Measurements from ENCODE around the gene TMEM53. TPM values are rescaled to one million over a fixed set of nuclear protein-coding genes. Genes with fewer than 3 reads are reported as not detected.
"Not testable (repeated sequence)": the region's sequence is repeated elsewhere in the genome, so short reads cannot be mapped to it uniquely, and the experiment has no call there.

Gene TMEM53
- total RNA-seq, 1 experiment from 2014 or later = 3.3 TPM

DNA sequence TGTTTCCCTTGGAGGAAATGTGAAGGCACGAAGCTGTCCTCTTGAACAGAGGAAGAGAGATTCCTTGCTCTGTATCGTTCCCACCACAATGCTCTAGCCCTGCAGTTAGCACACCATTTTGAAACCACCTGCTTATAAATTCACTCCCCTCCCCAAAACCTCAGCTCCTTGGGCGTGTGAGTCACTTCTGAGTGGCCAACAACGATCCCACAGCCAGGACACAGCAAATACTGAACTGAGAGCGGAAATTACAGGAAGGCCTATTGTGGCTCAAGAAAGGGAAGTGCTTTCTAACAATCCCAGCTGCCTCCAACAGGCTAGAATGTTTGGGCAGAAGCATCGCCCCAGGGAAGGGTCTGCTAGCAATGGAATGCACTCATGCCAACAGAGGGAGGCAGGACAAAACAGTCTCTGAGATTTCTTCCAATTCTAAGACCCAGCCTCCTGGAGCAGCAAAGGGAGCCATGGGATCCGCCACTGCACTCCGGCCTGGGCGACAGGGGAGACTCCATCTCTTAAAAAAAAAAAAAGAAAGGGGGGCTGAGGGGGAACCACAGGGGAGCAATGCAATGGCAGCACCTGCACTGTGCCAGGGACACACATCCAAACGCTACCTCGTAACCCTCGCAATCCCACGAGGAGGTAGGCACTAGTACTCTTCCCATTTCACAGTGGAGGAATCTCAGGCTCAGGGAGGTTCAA, 1.9 kb downstream of the TMEM53 start:
- Histone ChIP-seq H3K36me3 (ENCODE audit: insufficient read depth, low read length, poor library complexity, severe bottlenecking) (no peaks in the 10 kb centered on the region), H3K27me3 (replicated peaks; ENCODE audit: insufficient read depth, low read depth, low read length, poor library complexity) (no peaks in the 10 kb centered on the region), H3K4me1 (ENCODE audit: insufficient read depth, low read length, poor library complexity, severe bottlenecking) (peaks cover 5% of the 10 kb centered on the region), H3K27ac (ENCODE audit: low read depth, low read length, poor library complexity, severe bottlenecking) (no peak overlapping the region), H3K4me3 (ENCODE audit: low read depth, low read length, poor library complexity, severe bottlenecking) (no peak overlapping the region), H3K9me3 (ENCODE audit: low read depth, low read length, poor library complexity, severe bottlenecking) (no peaks in the 10 kb centered on the region)
- TF ChIP-seq, protein P1, sequence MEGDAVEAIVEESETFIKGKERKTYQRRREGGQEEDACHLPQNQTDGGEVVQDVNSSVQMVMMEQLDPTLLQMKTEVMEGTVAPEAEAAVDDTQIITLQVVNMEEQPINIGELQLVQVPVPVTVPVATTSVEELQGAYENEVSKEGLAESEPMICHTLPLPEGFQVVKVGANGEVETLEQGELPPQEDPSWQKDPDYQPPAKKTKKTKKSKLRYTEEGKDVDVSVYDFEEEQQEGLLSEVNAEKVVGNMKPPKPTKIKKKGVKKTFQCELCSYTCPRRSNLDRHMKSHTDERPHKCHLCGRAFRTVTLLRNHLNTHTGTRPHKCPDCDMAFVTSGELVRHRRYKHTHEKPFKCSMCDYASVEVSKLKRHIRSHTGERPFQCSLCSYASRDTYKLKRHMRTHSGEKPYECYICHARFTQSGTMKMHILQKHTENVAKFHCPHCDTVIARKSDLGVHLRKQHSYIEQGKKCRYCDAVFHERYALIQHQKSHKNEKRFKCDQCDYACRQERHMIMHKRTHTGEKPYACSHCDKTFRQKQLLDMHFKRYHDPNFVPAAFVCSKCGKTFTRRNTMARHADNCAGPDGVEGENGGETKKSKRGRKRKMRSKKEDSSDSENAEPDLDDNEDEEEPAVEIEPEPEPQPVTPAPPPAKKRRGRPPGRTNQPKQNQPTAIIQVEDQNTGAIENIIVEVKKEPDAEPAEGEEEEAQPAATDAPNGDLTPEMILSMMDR (conservative IDR thresholded peaks at IDR 0.05; ENCODE audit: low read depth, low read length) = no peak
- TF ChIP-seq EZH2 (IDR thresholded peaks at IDR 0.05; ENCODE audit: borderline replicate concordance, low read depth, low read length, poor library complexity, severe bottlenecking) = no peak
- no TSS peak for BruUV-seq (replicated peaks)
- intact Hi-C loops (cut with micrococcal nuclease; ENCODE audit: unreplicated experiment) = no loop called here
- POLR2A ChIA-PET (ENCODE audit: low non-redundant PET) = no interaction called here
- CTCF ChIA-PET = no interaction called here
- no peak for DNase-seq (ENCODE audit: low spot score)

DNA sequence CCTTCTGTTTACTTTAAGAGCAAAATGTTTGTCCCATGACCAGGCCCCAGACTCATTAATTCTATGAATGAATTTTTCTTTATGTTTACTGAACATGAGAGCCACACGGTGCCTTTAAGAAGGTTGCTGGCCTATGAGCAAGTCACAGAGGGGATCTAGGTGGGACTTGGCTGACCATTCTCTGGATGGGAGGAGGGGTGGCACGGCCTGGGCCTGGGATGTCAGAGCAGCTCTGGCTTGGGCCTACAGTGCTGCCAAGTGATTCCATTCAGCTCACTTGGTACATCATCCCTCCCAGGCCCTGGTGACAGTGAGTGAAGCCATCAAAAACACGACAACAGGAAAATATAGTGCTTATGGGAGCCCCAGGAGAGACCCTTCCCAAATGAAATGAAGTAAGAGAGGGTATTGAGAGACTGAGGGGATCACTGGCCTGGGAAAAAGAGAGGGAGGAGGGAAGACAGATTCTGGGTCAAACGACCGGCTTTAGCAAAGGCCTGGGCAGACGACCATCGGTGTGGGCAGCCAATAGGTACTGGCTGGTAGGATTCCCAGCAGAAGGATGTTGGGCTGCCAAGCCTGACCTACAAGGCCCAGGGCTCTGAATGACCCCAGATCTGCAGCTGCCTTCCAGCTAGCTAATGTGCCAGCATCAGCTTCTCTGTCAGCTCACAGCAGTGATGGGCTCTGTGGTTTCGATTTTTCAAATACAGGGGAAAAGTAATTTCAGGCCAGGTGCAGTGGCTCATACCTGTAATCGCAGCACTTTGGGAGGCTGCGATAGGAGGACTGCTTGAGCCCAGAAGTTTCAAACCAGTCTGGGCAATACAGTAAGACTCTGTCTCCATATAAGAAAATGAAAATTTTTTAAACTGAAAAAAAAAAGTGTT, 3.3 kb downstream of the TMEM53 start:
- no peaks in the 10 kb centered on the region for H3K9me3 ChIP-seq (ENCODE audit: low read depth, low read length, poor library complexity, severe bottlenecking)
- H3K36me3 ChIP-seq (ENCODE audit: insufficient read depth, low read length, poor library complexity, severe bottlenecking) = no peaks in the 10 kb centered on the region
- H3K27me3 ChIP-seq (replicated peaks; ENCODE audit: insufficient read depth, low read depth, low read length, poor library complexity) = no peaks in the 10 kb centered on the region
- no TSS peak for BruUV-seq (replicated peaks)
- no peak overlapping the region for H3K4me3 ChIP-seq (ENCODE audit: low read depth, low read length, poor library complexity, severe bottlenecking)
- ChIA-PET POLR2A (ENCODE audit: low non-redundant PET) (no interaction called here), CTCF (no interaction called here)
- no peak for DNase-seq (ENCODE audit: low spot score)
- H3K27ac ChIP-seq (ENCODE audit: low read depth, low read length, poor library complexity, severe bottlenecking) = no peak overlapping the region
- TF ChIP-seq, protein P1 (conservative IDR thresholded peaks at IDR 0.05; ENCODE audit: low read depth, low read length) = no peak
- no peak for TF ChIP-seq EZH2 (IDR thresholded peaks at IDR 0.05; ENCODE audit: borderline replicate concordance, low read depth, low read length, poor library complexity, severe bottlenecking)
- peaks cover 5% of the 10 kb centered on the region for H3K4me1 ChIP-seq (ENCODE audit: insufficient read depth, low read length, poor library complexity, severe bottlenecking)
- intact Hi-C loops (cut with micrococcal nuclease; ENCODE audit: unreplicated experiment) = no loop called here

DNA sequence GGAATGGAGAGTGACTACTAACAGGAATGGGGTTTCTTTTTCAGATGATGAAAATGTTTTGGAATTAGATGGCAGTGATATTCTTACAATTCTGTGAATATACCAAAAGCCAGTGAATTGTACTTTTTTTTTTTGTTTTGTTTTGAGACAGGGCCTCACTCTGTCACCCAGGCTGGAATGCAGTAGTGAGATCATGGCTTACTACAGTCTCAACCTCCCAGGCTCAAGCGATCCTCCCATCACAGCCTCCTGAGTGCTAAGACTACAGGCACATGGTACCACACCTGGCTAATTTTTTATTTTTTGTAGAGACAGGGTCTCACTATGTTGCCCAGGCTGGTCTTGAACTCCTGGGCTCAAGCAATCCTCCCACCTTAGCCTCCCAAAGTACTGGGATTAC, 7.6 kb downstream of the TMEM53 start:
- H3K4me1 ChIP-seq (ENCODE audit: insufficient read depth, low read length, poor library complexity, severe bottlenecking); intact Hi-C loops (cut with micrococcal nuclease; ENCODE audit: unreplicated experiment); BruUV-seq (replicated peaks); H3K27ac ChIP-seq (ENCODE audit: low read depth, low read length, poor library complexity, severe bottlenecking); CTCF ChIA-PET; DNase-seq (ENCODE audit: low spot score); H3K9me3 ChIP-seq (ENCODE audit: low read depth, low read length, poor library complexity, severe bottlenecking); POLR2A ChIA-PET (ENCODE audit: low non-redundant PET); H3K27me3 ChIP-seq (replicated peaks; ENCODE audit: insufficient read depth, low read depth, low read length, poor library complexity); H3K36me3 ChIP-seq (ENCODE audit: insufficient read depth, low read length, poor library complexity, severe bottlenecking); H3K4me3 ChIP-seq (ENCODE audit: low read depth, low read length, poor library complexity, severe bottlenecking): not testable (repeated sequence)
